Spleen (tissue), 7 donors: ENCODE measurements around the gene TYMP.

Experiments used
- POLR2A ChIP-seq, 3 donors: fragments of 450-650 bp; IDR thresholded peaks; one replicate each; pipeline ENCODE4 v1.5.1; 2017; ENCODE audit warnings: antibody characterized with exemption in 3 of 3, mild to moderate bottlenecking in 1 of 3
- POLR2AphosphoS5 ChIP-seq, 3 donors: sonication (generic); formaldehyde crosslinking; IDR thresholded peaks; one replicate each; pipeline ENCODE4 v1.5.1; 2017; ENCODE audit warnings: antibody characterized with exemption in 3 of 3
- TF ChIP-seq, protein P1 (sequence below), 11 experiments: fragments of 200-600 bp in 7 of 11; fragments of 450-650 bp in 4 of 11; sonication (generic) in 4 of 11; IDR thresholded peaks in 8 of 11; conservative IDR thresholded peaks in 3 of 11; 1 replicate in 7 of 11; 2 replicates in 4 of 11; pipeline versions ENCODE4 v1.4.0 to v1.8.0; 2016 to 2021; ENCODE audit warnings: antibody characterized with exemption in 11 of 11, inconsistent platforms in 4 of 11, mild to moderate bottlenecking in 1 of 11
- donor health status: DM: no; HTN: no; CAD: no; lungs with moderate emphysema.
- donor health status: DM: no; HTN: no; CAD: no.
- donor health status: DM: no; HTN: no; CAD: no.

DNA sequence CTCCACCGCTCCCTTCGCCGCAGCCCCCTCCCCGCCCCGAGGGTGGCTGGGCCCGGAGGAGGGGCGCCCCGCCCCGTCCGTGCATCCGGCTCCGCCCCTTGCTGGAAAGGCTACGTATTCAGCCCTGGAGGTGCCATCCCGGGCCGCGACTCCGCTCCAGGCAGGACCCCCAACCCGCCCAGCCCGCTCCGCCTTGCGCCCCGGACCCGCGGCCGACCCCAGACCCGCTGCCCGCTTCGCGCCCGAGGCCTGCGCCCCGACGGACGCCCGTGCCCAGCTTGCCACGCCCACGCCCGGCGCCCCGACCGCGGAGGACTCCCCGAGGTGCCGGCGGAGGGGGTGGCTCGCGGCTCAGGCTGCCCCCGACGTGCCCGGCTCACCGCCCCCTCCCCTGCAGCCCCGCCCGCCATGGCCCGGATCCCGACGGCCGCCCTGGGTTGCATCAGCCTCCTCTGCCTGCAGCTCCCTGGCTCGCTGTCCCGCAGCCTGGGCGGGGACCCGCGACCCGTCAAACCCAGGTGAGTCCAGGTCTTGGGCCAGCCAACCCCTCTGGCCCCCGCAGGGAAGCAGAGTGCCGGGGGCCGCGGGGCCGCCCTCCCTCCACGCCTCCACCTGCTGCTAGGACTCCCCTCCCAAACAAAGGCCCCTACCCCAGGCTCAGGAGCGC, 48.2 kb downstream of the TYMP start, which contains the start of gene ADM2:
- TF ChIP-seq POLR2A (IDR thresholded peaks at IDR 0.05) (no peak), POLR2AphosphoS5 (IDR thresholded peaks at IDR 0.05) (peak in 1 of 3 donors; percentile 60)
- TF ChIP-seq, protein P1, sequence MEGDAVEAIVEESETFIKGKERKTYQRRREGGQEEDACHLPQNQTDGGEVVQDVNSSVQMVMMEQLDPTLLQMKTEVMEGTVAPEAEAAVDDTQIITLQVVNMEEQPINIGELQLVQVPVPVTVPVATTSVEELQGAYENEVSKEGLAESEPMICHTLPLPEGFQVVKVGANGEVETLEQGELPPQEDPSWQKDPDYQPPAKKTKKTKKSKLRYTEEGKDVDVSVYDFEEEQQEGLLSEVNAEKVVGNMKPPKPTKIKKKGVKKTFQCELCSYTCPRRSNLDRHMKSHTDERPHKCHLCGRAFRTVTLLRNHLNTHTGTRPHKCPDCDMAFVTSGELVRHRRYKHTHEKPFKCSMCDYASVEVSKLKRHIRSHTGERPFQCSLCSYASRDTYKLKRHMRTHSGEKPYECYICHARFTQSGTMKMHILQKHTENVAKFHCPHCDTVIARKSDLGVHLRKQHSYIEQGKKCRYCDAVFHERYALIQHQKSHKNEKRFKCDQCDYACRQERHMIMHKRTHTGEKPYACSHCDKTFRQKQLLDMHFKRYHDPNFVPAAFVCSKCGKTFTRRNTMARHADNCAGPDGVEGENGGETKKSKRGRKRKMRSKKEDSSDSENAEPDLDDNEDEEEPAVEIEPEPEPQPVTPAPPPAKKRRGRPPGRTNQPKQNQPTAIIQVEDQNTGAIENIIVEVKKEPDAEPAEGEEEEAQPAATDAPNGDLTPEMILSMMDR (IDR thresholded peaks at IDR 0.05 in 8 of 11, conservative IDR thresholded peaks at IDR 0.05 in 3 of 11), result no peak
